Measurements from ENCODE around the gene EIF4G1. TPM values are rescaled to one million over a fixed set of nuclear protein-coding genes. Genes with fewer than 3 reads are reported as not detected.

The EIF4G1 gene
- total RNA-seq, 1 experiment from 2014 or later: 392 TPM

GRCh38 chr3:184291738-184292445 is 22.5 kb upstream of the EIF4G1 start:
- no peak for DNase-seq
- Histone ChIP-seq H3K36me3 (replicated peaks; ENCODE audit: control insufficient read depth, insufficient read depth, low read length) (no peaks in the 10 kb centered on the region), H3K4me3 (ENCODE audit: insufficient read depth, low read depth, low read length) (no peak overlapping the region), H3K27me3 (ENCODE audit: control insufficient read depth, insufficient read depth, low read length) (peaks cover 2% of the 10 kb centered on the region; the same call in 1 of the 2 replicates)

- Histone ChIP-seq H3K36me3 (replicated peaks; ENCODE audit: control insufficient read depth, insufficient read depth, low read length) (peaks cover 5% of the 10 kb centered on the region), H3K27me3 (ENCODE audit: control insufficient read depth, insufficient read depth, low read length) (no peaks in the 10 kb centered on the region; the same call in 1 of the 2 replicates), H3K4me3 (ENCODE audit: insufficient read depth, low read depth, low read length) (no peak overlapping the region)
- no peak for DNase-seq
Observed at GRCh38 chr3:184295771-184296170, 18.6 kb upstream of the EIF4G1 start.

DNA sequence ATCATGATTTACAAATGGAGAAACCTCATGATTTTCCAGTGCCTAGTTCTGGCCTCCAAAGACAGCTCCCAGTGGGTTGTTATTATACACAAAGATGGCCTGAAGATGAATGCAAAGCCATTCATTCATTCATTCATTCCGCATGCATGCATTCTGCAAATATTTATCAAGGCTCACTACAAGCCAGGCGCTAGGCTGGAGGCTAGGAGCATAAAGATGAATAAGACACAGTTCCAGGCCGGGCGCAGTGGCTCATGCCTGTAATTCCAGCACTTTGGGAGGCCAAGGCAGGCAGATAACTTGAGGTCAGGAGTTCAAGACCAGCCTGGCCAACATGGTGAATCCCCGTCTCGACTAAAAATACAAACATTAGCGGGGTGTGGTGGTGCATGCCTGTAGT is 17.8 kb upstream of the EIF4G1 start:
- peaks cover 11% of the 10 kb centered on the region for H3K36me3 ChIP-seq (replicated peaks; ENCODE audit: control insufficient read depth, insufficient read depth, low read length)
- no peaks in the 10 kb centered on the region; the same call in 1 of the 2 replicates for H3K27me3 ChIP-seq (ENCODE audit: control insufficient read depth, insufficient read depth, low read length)
- H3K4me3 ChIP-seq (ENCODE audit: insufficient read depth, low read depth, low read length): no peak overlapping the region
- no peak for DNase-seq

- DNase-seq: peak; percentile 100
- Histone ChIP-seq H3K27me3 (ENCODE audit: control insufficient read depth, insufficient read depth, low read length) (no peaks in the 10 kb centered on the region; the same call in 1 of the 2 replicates), H3K36me3 (replicated peaks; ENCODE audit: control insufficient read depth, insufficient read depth, low read length) (peaks cover 33% of the 10 kb centered on the region), H3K4me3 (ENCODE audit: insufficient read depth, low read depth, low read length) (peak within 1 kb of the TSS; percentile 92)
Observed at GRCh38 chr3:184298759-184299487, 15.5 kb upstream of the EIF4G1 start, which contains the start of gene PSMD2. Gene PSMD2 (plus strand): TSS chr3:184299241. CDS start chr3:184299267, 26 bp downstream.

DNA sequence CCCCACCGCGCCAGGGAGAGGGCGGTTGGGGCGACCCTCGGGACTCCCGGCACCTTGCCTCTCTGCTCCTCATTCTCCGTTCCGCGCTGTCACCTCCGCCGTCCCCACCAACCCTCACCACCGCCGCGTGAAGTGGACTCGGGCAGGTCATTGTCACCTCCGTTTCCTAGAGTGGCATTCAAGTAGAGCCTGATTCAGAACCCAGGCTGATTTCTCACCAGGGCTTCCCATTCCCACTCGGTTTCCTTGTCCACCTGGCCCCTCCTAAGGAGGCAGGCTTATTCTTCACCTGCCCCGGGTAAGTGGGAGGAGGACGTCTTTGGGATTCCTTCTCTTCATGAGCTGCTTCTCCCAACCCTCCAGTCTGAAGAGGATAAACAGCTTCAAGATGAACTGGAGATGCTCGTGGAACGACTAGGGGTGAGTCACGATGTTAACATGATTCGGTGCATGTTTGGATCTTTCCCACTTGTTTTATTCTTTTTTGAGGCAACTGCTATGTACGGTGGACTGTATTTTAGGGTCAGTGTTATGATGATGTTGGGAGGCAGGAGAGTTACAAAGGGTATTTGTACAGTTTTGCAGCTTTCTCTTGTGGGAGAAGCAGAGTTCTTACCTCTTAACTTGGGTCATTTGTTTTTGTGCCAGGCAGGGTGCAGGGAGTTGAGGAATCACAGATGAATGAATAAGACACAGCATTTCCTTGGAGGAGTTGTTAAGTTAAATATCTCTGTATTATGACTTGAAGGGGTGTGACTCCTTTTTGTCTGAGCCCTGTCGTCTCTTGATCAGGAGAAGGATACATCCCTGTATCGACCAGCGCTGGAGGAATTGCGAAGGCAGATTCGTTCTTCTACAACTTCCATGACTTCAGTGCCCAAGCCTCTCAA is 14.7 kb upstream of the EIF4G1 start:
- Histone ChIP-seq H3K27me3 (ENCODE audit: control insufficient read depth, insufficient read depth, low read length) (no peaks in the 10 kb centered on the region; the same call in 1 of the 2 replicates), H3K36me3 (replicated peaks; ENCODE audit: control insufficient read depth, insufficient read depth, low read length) (peaks cover 39% of the 10 kb centered on the region), H3K4me3 (ENCODE audit: insufficient read depth, low read depth, low read length) (peak overlapping the region; percentile 92)
- DNase-seq: peak; percentile 41

DNA sequence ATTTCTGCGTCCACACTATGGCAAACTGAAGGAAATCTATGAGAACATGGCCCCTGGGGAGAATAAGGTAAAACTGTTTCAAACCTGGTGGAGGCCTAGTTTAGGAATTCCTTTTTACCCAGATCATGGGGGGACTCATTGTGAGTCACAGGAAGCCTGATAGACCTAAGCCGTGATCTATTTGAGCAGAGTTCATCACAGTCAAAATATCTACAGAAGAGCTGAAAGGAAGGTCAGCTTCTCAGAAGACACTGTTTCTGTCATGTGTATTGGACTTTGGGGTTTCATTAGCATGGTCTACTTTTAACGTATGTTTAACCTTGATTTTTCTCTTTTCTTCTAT is 14.1 kb upstream of the EIF4G1 start:
- H3K36me3 ChIP-seq (replicated peaks; ENCODE audit: control insufficient read depth, insufficient read depth, low read length): peaks cover 39% of the 10 kb centered on the region

DNA sequence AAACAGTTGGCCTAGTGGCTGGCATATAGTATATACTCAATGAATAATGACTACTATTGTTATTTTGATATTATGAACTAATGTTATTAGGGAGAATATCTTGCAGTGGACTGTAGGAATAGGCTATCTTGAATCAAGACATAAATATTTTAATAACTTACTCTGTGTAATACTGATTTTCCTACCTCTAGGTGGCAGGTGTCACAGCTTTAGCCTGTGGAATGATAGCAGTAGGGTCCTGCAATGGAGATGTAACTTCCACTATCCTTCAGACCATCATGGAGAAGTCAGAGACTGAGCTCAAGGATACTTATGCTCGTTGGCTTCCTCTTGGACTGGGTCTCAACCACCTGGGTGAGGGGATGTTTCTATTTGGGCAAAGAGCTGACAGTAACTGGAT is 8.8 kb upstream of the EIF4G1 start:
- Histone ChIP-seq H3K4me3 (ENCODE audit: insufficient read depth, low read depth, low read length) (no peak overlapping the region), H3K27me3 (ENCODE audit: control insufficient read depth, insufficient read depth, low read length) (no peaks in the 10 kb centered on the region), H3K36me3 (replicated peaks; ENCODE audit: control insufficient read depth, insufficient read depth, low read length) (peaks cover 62% of the 10 kb centered on the region)
- no peak for DNase-seq

More for the DNA sequence above, 14.1 kb upstream of the EIF4G1 start:
- DNase-seq: no peak
- Histone ChIP-seq H3K27me3 (ENCODE audit: control insufficient read depth, insufficient read depth, low read length) (no peaks in the 10 kb centered on the region; the same call in 1 of the 2 replicates), H3K4me3 (ENCODE audit: insufficient read depth, low read depth, low read length) (no peak overlapping the region; the same call in 1 of the 2 replicates)

DNA sequence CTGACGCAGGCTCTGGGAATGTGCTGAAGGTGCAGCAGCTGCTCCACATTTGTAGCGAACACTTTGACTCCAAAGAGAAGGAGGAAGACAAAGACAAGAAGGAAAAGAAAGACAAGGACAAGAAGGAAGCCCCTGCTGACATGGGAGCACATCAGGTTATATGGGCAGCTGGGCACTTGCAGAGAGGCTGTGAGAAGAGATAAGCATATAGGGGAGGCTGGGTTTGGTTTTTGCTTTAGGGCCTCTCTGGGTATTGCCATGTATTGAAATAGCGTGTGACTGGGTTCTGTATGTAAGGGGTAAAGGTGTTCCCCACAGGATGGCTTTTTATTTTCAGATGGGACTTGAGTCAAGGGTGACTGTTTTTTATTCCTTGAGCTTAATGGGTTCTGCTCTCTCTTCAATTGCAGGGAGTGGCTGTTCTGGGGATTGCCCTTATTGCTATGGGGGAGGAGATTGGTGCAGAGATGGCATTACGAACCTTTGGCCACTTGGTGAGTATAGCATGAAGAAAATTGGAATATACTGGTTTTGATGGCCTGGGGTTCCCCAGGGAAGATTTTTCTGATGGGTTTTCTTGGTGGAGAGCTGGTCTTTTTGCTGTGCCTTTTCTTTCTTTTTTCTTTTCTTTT is 7.9 kb upstream of the EIF4G1 start:
- H3K4me3 ChIP-seq (ENCODE audit: insufficient read depth, low read depth, low read length): no peak overlapping the region
- peaks cover 56% of the 10 kb centered on the region for H3K36me3 ChIP-seq (replicated peaks; ENCODE audit: control insufficient read depth, insufficient read depth, low read length)
- no peak for DNase-seq
- H3K27me3 ChIP-seq (ENCODE audit: control insufficient read depth, insufficient read depth, low read length): no peaks in the 10 kb centered on the region

DNA sequence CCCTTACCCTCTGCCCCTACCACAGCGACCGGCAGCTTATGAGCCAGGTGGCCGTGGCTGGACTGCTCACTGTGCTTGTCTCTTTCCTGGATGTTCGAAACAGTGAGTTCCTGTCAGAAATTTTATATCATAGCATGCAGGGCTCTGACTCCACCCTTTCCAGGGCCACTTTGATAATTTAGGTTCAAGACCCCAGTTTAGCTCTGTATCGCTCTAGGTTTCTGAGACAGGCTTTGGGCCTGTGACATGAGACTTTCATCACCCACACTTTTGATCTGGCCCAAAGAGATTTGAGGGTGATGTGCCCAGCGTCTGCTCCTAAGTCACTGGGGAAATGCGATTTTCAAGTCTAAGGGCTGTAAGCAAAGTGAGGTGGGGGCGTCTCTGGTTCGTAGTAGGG is 6.5 kb upstream of the EIF4G1 start:
- Histone ChIP-seq H3K4me3 (ENCODE audit: insufficient read depth, low read depth, low read length) (no peak overlapping the region), H3K36me3 (replicated peaks; ENCODE audit: control insufficient read depth, insufficient read depth, low read length) (peaks cover 41% of the 10 kb centered on the region), H3K27me3 (ENCODE audit: control insufficient read depth, insufficient read depth, low read length) (no peaks in the 10 kb centered on the region)
- DNase-seq: no peak

DNA sequence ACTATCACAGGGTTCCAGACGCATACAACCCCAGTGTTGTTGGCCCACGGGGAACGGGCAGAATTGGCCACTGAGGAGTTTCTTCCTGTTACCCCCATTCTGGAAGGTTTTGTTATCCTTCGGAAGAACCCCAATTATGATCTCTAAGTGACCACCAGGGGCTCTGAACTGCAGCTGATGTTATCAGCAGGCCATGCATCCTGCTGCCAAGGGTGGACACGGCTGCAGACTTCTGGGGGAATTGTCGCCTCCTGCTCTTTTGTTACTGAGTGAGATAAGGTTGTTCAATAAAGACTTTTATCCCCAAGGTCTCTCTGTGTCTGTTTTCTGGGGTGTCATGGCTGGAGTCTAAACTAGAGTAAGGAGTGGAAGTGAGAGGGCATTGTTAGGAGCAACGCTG is 5.7 kb upstream of the EIF4G1 start:
- no peak overlapping the region for H3K4me3 ChIP-seq (ENCODE audit: insufficient read depth, low read depth, low read length)
- H3K36me3 ChIP-seq (replicated peaks; ENCODE audit: control insufficient read depth, insufficient read depth, low read length): peaks cover 33% of the 10 kb centered on the region
- no peak for DNase-seq
- no peaks in the 10 kb centered on the region for H3K27me3 ChIP-seq (ENCODE audit: control insufficient read depth, insufficient read depth, low read length)

DNA sequence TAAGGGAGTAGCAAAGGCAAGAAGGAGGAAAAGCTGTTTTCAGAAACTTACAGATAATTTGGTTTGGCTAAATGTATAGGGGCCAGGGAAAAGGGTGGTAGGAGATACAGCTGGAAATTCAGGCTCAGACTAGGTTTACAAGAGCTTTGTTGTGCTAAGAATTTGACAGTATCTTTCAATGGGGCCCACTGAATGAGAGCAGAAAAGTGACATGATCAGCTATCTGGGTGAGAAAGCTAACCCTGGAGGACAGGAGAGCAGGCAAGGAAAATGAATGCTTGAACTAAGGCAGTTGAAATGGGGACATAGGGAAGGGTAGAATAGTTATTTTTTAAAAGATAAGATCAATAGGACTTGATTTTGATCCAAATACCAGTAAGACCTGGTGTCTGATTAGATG is 2.8 kb upstream of the EIF4G1 start:
- no peak for DNase-seq
- Histone ChIP-seq H3K27me3 (ENCODE audit: control insufficient read depth, insufficient read depth, low read length) (no peaks in the 10 kb centered on the region), H3K4me3 (ENCODE audit: insufficient read depth, low read depth, low read length) (no peak overlapping the region), H3K36me3 (replicated peaks; ENCODE audit: control insufficient read depth, insufficient read depth, low read length) (peaks cover 21% of the 10 kb centered on the region)

DNA sequence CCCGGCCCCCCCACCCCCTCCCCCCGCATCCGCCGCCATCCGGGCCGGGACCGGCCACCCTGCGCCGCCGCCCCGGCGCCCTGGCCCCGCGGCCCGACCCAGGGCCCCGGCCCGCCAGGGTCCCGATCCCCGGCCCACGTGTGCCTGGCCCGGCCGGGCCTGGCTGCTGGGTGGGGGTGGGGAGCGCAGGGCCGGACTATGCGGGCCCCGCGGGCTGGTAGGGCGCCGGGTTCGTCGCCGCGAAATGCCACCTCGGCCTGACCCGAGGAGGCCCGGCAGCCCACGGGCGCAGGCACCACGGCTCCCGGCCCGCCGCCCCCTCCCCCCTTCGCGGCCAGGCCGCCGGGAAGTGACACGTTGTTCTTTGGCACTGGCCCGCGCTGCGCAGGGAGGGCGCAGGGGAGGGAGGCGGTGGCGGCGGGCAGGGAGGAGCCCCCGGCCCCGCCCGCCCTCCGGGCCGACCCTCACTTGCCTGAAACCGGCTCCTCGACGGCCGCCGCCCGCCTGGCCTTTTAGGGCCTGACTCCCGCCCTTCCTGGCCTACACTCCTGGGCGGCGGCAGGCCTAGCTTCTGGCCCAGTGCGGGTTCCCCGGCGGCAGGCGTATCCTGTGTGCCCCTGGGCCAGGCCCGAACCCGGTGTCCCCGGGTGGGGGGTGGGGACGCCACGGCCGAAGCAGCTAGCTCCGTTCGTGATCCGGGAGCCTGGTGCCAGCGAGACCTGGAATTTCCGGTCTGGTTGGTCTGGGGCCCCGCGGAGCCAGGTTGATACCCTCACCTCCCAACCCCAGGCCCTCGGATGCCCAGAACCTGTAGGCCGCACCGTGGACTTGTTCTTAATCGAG is 515 bp downstream of the EIF4G1 start:
- H3K4me3 ChIP-seq (ENCODE audit: insufficient read depth, low read depth, low read length): peak overlapping the region; percentile 81
- peak; percentile 92 for DNase-seq
- no peaks in the 10 kb centered on the region for H3K27me3 ChIP-seq (ENCODE audit: control insufficient read depth, insufficient read depth, low read length)
- H3K36me3 ChIP-seq (replicated peaks; ENCODE audit: control insufficient read depth, insufficient read depth, low read length): peaks cover 24% of the 10 kb centered on the region

GRCh38 chr3:184315543-184315867 is 1.1 kb downstream of the EIF4G1 start:
- no peaks in the 10 kb centered on the region for H3K27me3 ChIP-seq (ENCODE audit: control insufficient read depth, insufficient read depth, low read length)
- peaks cover 28% of the 10 kb centered on the region for H3K36me3 ChIP-seq (replicated peaks; ENCODE audit: control insufficient read depth, insufficient read depth, low read length)
- DNase-seq: no peak
- peak overlapping the region; percentile 81 for H3K4me3 ChIP-seq (ENCODE audit: insufficient read depth, low read depth, low read length)
